HG03280 (cell line): ENCODE data around the gene CACNA1F.

ENCODE experiments used
- ATAC-seq: cut with Tn5 transposase; IDR thresholded peaks from one replicate; pipeline ENCODE4 v1.9.1; 2021; ENCODE audit warnings: mild to moderate bottlenecking, moderate library complexity; ENCODE audit not compliant: unreplicated experiment

Gene CACNA1F

DNA sequence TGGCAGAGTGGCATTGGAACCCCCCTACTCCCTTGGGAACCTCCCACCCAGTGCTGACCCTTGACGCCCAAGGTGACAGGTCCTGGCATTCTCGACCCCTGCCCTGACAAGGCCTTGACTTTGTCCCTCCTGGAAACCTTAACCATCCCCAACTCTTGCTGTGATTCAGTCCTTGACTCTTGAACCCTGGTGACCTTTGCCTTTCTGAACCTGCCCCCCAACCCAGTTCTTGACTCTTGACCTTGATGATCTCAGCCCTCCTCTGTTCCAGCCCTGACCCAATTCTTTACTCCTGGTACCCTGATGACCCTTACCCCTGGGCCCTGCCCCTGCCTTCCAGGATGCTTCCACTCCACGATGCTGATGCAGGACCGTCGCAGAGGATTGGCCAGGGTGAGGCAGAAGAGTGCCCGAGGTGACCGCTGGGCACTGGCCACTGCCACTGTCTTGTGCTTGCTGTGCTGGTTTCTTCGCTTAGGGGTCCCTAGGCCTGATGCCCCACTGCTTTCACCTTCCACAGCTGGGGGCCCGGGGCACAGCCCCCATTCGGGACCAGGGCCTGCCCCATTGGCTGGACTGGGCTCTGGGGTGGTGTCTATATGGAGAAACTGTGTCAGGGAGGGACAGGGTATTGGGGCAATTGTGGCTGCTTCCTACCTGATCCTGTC is 1.7 kb downstream of the CACNA1F start:
- no peak for ATAC-seq

DNA sequence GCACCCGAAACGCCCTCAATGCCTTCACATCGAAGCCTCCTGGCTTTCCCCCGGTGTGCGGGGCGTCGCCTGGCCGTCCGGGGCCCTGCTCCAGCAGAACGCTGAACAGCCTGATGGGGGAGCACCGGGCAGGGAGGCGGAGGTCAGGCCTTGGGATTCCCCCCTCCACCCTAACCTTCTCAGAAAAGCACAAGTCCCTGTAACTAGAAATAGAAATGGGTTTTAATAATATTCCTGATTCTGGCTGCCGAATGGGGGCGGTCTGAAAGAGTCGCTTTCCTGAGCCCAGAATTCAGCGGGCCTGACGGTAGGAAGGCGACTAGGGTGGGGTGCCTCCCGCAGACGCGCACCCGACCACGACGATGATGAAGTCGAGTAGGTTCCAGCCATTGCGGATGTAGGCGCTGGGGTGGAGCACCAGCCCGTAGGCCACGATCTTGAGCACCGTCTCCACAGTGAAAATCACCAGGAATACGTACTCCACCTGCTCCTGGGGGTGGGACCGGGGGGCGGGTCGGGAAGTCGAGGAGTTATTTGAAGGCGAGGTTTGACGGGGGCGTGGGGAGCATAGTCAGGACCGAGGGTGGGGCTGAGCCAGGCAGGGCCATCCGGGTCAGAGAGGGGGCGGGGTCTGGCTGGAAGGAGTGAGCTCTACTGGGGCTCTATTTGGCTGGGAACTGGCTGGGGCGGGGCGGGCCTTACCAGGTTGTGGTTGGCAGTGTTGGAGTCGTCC is 2.5 kb downstream of the CACNA1F start:
- peak; percentile 56 for ATAC-seq

GRCh38 chrX:49228185-49228584 is 5.0 kb downstream of the CACNA1F start:
- ATAC-seq: no peak

DNA sequence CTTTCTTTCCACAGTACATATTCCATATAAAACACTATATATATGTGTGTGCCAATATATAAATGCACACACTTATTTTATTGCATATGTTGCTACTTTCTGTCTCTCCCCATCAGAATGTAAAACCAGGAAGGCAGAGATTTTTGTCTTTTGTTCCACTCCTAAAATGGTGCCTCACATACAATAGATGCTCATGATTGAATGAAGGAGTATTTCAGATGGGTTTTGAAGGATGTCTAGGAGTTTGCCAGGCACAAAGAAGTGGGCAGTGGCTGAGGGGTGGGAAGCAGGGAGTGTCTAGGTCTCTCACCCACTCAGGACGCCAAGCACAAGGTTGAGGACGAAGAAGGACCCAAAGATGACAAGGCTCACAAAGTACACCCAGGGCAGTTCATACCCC is 5.4 kb downstream of the CACNA1F start:
- ATAC-seq: no peak

DNA sequence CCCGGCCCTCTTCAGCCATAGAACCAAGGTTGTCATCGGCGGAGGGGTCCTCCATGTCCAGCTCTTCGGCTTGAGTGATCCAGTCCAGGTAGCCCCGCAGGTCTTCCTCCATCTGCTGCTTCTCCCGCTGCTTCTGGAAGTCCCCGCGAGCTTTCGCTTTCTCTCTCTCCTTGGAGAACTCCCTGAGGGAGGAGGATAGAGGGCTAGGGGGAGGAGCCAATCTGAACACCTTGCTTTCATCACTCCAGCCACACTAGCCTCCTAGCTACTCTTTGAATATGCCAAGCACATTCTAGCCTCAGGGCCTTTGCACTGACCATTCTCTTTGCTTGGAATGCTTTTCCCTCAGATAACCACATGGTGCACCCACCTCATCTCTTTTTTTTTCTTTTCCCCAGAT is 6.2 kb downstream of the CACNA1F start:
- no peak for ATAC-seq

GRCh38 chrX:49225858-49226257 is 7.3 kb downstream of the CACNA1F start:
- ATAC-seq: no peak

DNA sequence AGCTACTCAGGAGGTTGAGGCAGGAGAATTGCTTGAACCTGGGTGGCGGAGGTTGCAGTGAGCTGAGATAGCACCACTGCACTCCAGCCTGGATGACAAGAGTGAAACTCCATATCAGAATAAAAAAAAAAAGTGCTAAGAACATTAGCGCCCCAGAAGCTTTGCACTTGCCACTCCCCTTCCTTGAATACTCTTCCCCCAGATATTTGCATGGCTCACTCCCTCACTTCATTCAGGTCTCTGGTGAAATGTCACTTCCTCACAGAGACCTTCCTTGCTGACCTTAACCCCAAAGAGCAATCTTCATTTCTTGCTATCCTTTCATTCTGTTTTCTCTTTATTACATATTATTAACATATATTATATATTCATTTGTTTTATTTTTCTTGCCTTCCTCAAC is 11.3 kb downstream of the CACNA1F start:
- no peak for ATAC-seq

- ATAC-seq: no peak
Measured at GRCh38 chrX:49220100-49220499, 13.0 kb downstream of the CACNA1F start.

DNA sequence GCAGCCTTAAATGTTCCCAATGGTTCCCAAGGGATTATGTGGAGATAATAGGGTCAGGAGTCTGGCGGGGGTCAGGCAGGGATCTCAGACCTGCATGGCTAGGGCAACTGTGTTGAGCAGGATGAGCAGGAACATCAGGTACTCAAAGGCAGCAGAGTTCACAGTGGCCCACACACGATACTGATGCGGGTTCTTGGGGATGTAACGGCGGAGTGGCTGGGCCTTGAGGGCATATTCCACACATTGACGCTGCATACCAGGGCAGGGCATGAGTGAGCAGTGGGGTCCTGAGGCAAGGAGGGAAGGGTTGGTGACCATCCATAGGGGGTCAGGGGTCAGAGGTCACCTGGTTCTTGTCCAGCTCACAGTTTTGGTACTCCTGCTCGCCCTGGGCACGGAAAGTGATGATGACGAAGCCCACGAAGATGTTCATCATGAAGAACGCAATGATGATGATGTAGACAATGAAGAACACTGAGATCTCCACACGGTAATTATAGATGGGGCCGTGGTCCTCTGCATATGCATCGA is 18.1 kb downstream of the CACNA1F start:
- no peak for ATAC-seq

GRCh38 chrX:49214416-49214815 is 18.7 kb downstream of the CACNA1F start:
- no peak for ATAC-seq

DNA sequence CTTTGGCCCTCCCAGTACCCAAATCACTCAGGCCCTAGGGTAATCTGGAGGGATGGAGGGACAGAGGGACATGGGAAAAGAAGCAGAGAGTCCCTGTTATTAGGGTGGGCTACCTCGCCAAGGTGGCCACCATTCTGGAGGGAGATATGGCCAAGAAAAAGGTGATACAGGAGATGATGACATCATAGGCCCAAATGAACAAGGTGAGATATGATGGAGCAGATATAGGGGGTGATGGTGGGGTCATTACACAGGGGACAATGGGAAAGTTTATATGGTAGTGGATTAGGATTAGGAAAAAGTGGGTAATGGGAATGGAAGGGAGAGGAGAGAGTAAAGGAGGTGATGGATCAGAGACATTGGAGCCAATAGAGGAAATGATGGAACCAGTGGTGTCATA is 20.3 kb downstream of the CACNA1F start:
- ATAC-seq: no peak

- ATAC-seq: no peak
Measured at GRCh38 chrX:49212209-49212608, 20.9 kb downstream of the CACNA1F start.

DNA sequence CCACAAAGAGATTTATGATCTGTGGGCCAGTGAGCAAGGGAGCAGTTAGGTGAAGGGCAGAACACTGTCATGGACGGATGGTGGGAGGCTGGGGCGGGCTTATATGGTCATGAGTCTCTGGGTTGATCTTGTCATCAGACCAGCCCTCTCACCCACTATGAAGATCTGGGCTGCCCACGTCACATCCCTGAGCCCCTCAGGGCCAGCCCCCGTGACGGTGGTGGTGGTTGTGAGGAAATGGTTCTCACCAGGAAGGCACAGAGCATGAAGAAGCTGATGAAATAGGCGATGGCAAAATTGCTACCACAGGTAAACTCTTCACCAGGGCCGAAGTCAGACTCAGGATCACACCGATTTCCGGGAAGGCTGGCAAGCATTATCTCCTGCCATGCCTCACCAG is 22.1 kb downstream of the CACNA1F start:
- ATAC-seq: no peak

GRCh38 chrX:49210406-49210805 is 22.7 kb downstream of the CACNA1F start:
- ATAC-seq: no peak

- ATAC-seq: no peak
Measured at GRCh38 chrX:49209434-49210251, 23.5 kb downstream of the CACNA1F start.

DNA sequence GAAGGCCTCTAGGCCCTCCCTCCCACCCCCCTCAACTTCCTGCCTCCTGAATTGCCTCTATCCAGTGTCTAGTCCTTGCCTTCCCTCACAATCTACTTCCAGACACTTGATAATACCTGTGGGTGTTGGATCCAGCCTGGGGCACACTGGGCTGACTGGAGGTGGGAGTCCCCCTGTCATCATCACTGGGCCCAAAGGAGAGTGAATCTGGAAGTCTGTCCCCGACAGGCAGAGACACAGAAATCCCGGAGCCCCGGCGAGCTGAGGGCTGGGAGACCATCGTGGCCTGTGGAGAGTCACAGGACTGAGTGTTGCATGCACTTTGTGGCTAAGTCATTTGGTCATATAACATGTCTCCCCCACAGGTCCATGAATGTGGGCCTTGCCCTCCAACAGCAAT is 24.7 kb downstream of the CACNA1F start:
- ATAC-seq: no peak

GRCh38 chrX:49206543-49206942 is 26.6 kb downstream of the CACNA1F start:
- ATAC-seq: no peak

- ATAC-seq: no peak
Measured at GRCh38 chrX:49205443-49205842, 27.7 kb downstream of the CACNA1F start.

- ATAC-seq: no peak
Measured at GRCh38 chrX:49204709-49205108, 28.4 kb downstream of the CACNA1F start.

DNA sequence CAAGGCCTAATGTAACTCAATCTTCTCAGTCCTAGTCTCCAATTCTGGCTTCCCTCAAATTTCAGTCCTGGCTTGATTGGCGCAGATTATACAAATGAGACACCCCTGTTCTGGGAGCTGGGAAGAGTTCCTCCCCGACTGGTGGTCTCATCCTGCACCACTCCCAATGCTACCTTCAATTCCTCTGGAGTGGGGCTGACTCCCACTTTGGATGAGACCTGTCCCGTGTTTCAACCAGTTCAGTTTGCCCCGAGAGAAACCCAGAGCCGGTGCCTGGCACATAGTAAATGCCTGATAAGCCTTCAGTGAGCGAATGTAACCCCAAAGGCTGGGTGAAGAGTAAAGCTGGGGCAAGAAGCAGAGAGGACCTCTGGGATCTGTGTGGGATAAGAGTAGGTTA is 29.1 kb downstream of the CACNA1F start:
- no peak for ATAC-seq

DNA sequence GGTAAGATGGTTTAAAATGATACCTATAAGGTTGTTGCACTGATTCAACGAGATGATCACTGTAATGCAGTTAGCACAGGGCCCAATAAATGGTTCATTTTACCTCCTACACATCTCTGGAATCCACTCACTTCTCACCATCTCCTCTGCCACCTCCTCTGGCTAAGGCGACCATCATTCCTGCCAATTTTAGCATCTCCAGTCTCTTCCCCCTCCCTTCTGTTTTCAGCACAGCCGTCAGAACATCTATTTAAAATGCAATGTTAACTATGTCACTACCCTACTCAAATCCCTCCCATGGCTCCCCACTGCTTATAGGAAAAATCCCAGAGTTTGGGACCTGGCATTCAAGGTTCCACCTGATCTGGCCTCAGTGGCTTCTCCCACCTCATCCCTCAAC is 29.6 kb downstream of the CACNA1F start:
- no peak for ATAC-seq

GRCh38 chrX:49202022-49202421 is 31.1 kb downstream of the CACNA1F start:
- no peak for ATAC-seq
